GM18520 (cell line): ENCODE data around the gene ZBTB46.

Experiments used
- ATAC-seq: cut with Tn5 transposase; IDR thresholded peaks from one replicate; pipeline ENCODE4 v1.9.1; 2021; ENCODE audit not compliant: unreplicated experiment

Gene ZBTB46

DNA sequence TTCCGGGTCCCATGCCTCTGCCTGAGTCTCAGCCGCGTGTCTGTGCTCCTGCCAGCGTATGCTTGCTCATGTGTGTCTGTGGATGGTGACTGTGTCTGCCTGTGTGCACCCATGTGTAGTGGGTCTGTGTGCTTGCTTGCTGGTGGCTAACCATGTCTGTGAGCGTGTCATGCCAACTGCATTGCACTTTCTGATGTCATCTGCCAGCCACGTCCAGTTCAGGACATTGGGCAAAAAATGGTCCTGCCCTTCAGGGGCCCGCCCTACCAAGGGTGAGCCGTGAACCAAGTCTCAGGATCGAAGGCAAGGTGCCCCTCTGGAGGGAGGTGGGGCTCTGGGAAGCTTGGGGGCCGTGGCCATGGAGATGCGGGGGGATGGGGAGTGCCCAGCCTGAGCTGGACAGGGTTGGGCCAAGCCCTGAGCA, 9.4 kb upstream of the ZBTB46 start:
- no peak for ATAC-seq

DNA sequence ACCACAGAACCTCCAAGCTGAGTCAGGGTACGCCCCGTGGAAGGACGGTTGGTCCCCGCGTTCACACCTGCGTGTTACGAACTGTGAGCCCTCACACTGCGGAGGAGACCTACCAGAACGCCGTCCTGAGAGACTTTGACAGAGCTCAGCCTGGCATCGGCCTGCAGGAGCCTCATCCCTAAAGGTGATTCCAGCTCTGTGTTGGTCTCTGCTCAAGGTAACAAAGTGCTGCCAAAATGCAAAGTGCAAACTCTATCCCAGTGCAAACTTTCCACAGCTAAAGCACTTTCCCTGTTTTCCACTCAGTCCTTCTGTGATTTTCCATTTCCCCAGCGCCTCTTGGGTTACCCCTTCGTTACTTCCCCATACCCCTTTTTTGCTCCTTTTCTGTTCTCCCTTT, 8.6 kb upstream of the ZBTB46 start:
- ATAC-seq, result no peak

DNA sequence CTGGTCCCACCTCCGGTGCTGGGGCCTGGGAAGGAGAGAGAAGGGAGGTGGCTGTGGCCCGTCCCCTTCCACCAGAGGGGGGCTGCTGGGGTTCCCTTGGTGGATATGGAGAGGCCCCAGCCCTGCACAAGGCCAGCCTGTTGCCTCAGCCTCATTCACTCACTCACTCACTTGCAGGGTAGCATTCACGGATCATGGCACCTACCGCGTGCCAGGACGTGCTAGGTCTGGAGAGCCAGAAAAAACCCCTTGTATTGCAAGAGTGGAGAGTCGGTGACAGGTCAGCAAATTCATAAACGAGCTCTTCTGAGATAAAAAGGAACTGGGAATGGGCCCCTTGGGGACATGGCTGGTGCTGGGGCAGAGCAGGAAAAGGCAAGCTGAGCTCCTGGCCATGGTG, 6.4 kb upstream of the ZBTB46 start:
- no peak for ATAC-seq

DNA sequence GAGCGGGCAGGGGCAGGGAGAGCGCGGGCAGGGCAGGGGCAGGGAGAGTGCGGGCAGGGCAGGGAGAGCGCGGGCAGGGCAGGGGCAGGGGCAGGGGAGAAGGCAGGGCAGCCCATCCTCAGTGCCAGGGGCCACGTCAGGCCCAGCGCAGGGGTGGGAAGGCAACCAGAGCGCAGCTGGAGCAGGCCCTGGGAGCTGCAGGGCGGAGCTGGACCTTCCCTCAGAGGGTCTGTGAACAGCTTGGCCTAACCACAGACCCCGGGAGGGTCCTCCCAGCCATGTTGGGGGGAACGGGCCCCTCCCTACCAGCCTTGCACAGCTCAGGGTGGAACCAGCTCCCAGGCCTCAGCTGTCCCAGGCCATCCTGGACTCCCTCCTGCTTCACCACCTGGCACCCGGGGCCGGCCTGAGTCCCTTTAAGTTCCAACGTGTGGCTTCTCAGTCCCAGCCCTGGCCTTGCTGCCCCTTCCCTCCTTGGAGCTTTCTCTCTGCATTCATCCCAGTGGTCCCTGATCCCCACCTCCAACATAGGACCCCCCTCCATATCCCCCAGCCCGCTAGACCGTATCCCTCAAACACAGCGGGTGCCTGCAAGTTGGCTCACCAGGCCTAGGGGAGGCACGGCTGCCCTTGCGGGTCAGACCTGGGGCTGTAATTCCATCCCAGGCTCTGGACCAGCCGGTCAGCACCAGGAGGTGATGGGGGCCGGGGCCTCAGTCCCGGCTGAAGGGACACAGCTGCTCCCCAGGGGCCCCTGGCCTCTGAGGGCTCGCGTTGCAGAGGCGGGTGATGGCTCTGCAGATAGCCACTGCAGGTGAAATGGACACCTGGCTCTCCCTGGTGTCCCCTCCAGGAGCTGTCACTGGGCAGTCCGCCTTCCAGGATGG, 5.6 kb upstream of the ZBTB46 start:
- no peak for ATAC-seq

DNA sequence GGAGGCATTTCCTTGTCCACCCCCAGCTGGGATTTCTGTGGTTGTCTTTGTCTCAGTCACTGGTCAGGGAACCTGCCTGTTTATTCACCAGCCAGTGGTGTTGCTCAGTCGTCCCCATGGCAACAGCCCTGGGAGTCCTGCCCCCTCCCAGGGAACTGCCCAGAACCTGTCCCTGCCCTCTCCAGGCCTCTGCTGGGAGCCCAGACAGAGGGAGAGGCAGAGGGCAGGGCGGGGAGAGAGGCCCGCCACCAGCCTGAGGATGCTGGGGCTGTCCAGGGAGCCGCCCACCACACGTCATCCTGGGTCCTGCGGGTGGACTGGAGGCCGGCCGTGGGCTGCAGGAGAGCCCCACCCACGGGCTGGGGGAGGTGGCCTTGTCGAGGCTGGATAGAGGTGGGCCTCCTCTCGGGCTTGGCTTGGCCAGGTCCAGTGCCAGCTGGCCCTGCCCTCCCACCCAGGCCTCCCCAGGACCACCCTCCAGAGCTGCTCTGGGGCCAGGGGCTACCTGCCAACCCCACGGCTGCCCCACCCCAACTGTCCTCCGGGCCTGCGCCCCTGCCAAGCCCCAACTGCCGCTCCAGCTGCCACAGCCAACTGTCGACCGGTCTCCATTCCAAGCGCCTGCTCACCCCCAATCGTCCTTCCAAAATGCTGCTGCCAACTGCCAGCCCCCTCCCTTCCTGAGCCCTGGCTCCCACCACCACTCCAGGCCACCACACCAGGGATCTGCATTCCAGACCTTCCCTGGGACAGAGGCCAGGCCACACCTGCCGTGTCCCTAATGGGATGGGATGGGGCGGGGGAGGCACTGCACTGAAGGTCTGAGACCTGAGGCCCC, 4.2 kb upstream of the ZBTB46 start:
- ATAC-seq, result no peak

DNA sequence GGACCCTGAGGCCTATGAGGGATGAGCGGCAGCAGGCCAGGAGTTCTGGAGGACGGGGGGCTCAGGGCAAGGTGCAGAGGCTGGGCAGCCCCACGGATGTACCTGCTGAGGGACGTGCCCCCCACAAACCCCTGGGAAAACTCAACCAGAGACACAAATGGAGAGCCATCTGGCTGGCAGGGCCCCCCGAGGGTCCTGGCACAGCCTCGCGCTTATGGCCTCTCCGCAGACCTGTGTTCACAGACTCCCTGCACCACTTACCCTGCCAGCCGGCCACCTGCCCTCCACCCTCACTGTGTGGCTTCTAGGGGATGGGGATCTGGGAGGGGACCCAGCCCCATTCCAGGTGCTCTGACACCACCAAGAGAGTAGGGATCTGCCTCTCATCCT, 3.4 kb upstream of the ZBTB46 start:
- ATAC-seq, result no peak

DNA sequence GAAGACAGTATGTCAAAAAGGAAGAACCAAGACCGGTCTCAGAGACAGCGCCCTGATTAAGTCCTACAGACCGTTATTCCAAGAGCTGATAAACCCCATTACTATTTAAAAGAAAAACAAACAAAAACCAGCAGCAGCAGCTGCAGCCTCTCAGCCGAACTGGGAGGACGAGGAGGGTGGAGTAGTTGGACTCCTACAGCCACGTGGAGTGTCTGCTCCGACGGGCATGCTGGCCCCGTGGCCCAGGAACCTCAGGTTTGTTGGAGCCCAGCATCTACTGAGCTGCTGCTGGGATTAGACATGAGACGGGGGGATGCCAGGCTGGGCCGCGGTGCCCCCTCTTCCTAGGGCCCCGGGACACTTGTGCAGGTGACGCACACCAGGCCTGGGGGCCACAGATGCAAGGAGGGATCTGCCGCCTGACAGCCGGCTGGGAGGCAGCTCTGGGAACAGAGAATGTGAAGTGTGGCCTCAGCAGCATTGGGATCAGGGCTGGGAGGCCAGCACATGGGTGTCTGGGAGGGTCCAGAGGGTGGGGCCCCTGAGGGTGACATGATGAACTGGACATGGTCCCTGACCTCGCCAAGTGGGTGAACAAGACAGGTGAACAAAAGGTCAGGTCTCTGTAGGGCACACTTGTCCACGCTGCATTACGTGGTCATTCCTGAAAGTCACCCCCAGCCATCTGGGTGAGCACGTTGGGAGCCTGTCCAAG, 2.9 kb upstream of the ZBTB46 start:
- no peak for ATAC-seq

DNA sequence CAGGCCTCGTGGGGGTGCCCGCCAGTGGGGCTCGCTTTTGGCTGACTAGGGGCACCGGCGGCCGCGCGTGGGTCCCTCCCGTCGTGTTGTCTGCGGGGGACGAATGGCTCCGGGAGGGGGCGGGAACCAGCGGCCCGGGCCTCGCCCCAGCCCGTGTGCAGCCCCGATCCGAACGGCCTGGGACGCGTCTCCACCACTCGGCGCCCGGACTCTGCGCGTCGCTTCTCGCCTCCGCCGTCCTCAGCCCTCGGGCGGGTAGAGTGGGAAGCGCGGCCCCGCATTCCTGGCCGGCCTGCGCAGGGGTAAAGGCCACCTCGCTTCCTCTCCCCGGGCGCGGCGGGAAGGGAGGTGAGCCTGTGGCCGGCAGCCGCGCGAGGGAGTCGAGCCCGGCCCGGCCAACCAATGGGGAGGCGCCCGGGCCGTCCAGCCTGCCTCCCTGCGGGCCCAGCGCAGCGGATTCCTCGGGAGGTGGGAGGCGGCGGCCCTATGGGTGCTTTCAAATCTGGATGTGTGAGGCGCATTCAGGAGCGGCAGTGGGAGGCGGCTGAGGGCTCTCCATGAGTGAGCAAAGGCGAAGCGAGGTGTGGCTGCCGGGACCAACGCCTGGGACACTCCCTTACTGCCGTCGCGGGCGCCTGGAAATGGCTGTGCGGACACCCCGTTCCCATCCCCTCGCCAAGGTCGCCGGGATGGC, 1.1 kb upstream of the ZBTB46 start:
- ATAC-seq, result no peak

DNA sequence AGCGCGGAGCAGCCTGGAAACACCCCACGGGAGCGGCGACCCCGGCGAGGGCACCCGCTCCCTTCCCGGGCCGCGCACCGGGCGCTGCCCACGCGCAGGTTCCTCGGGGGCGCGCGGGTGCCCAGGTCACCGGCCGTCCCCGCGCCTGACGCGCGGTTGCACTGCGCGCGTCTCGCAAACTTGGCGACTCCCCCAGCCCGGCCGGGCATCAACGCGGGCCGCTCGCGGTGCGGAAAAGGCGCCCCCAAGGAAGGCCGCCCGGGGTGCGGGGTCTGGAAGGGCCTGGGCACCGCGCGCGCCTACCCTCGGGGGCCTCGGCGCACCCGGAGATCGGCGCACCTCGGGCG, 555 bp upstream of the ZBTB46 start:
- no peak for ATAC-seq

DNA sequence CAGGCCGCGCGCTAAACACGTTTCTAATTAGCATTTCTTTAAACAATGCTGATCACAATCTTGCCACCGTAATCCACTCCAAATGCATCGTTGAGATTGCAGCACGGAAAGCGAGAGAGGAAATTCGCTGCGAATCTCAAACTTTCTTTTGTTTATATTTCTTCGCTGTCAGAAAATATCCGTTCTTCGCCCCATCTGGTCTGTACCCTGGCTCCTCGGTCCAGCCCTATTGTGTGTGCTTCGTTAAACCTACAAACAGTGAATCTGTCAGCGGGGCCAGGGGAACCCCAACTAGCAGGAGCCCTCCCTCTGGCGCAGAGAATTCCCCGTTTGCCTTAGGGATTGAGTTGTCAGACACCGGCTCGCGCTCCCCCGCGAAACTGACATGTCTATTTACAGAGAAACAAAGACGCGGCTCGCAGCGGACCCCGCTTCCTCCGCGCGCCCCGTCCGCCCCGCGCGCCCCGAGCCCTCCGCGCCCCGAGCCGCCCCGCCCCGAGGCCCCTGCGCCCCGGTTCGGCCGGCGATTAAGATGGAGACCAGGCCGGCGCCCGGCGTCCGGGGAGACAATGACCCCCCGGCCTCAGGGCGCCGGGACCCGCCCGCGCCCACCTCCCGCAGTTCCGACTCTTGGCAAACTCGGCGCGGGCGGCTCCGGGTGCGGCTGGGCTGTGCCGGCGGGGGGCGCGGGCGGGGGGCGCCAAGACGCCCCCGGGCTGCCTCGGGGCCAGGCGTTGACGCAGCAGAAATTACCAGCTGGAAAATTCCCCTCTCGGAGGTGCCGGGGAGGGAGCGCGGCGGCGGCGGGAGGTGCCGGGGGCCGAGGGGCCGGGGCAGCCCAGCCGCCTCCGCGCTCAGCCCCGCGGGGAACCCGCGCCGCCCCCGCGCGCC, 874 bp downstream of the ZBTB46 start:
- no peak for ATAC-seq

DNA sequence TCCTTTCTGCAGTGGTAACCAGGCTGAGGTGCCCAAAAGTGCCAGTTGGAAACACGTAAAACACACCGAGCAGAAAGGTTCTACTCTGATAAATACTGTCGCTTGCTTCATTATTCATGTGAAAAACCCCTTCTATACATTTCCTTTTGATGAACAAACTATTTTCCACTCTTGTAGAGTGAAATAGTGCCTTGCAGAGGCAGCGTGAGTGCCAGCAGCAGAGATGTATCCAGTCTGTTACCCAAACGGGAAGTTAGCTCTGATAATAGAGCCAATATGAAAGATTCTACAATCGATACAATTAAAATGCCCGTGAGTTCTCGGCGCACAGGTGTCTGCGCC, 1.5 kb downstream of the ZBTB46 start:
- ATAC-seq, result no peak

DNA sequence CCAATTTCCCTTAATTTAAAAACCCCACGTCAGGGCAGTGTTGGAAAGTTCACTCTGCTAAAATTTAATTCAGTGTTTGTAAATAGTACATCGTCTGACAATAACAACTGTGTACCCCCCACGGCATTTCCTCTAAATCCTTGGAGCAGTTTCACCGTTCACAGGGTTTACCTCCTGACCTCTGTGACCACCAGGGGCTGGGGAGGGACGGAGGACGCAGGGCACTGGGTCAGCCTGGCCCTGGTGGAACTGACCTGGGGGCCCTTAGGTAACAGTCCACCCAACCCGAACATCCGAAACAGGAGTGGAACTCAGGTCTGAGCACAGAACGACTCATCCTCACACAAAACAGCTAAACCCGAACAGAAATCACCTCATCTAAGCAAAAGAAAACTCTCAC, 2.1 kb downstream of the ZBTB46 start:
- ATAC-seq, result no peak

DNA sequence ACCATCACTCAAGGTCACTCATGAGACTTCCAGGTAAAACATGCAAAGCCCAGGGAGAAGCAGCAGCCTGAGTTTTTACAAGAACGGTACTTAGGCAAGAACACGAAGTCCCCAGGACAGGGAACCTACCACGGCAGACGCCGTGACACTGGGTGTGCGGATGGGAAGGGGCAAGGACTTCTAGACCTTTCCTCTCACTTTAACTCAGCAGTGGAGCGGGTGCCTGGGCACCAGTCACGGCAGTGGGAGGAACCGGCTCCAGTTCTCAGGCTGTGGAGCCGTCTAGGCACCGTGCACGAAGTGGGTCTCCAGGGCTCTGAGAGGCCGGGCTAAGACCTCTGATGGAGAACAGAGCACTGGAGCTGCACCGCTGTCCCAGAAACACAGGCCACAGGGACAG, 2.5 kb downstream of the ZBTB46 start:
- no peak for ATAC-seq

DNA sequence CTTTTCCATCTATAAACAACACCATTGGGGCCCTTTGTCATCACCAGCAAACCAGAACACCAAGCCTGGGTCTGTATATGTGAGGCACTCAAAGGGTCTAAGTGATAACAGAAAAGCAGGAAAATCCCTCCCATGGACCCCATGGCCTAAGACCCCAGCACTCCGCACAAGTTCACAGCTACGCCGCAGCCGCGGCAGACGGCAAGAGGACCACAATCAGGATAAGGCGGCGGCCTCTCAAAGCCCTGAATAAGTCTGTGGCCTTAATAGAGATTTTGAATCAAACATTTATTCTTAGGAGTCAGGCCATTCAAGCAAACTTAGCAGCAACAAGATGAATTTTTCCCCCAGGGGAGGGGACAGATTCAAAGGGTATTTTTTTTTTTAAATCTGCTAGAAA, 2.9 kb downstream of the ZBTB46 start:
- ATAC-seq, result no peak

DNA sequence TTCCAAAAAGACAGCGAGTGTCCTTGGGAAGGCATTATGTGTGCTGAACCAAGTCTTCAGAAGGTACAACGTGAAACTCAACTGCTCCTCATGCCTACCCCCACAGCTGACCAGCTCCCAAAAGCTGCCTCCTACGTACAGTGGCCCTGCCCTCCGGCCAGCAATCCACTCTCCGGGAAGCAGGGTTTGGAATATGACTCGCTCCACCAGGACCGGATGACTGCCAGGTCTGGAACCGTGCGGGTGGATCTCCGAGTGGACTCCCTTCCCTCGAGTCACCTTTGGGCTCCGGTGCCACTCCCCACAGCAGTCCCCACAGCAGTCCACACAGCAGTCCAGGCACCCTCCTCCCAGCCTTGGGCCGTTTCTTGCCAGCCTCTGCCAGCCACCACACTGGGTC, 4.3 kb downstream of the ZBTB46 start:
- no peak for ATAC-seq

DNA sequence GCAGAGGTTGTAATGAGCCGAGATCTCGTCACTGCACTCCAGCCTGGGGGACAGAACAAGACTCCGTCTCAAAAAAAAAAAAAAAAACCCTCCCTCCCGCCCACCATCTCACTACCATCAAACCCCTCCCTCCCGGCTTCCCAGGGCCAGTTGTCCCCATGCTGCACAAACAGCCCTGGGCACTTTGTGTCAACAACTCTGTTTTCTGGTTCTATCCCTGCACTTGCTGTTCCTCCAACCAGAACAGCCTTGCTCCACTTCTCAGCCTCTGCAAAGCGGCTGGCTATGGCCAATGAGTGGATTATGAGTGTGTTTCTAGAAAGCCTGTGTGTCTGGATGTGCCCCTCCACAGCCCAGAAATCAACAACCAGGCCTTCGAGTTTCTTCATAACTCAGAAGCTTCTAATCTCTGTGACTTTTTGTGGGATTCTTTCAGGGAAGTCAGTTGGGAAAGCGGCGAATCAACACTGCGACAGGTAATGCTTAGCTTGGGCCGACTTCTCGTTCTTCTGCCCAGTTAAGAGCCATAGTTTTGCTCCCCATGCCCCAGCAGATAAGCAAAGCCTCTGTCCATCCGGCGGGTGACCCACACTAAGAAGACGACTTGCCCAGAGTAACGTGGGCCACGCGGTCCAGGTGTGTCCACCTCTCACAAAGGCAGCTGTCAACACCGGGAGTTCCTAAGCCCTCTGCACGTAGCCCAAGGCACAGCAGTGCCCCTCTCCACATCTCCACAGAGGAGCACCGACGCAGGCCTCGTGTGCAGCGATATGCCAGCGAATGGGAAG, 5.5 kb downstream of the ZBTB46 start:
- ATAC-seq, result no peak

DNA sequence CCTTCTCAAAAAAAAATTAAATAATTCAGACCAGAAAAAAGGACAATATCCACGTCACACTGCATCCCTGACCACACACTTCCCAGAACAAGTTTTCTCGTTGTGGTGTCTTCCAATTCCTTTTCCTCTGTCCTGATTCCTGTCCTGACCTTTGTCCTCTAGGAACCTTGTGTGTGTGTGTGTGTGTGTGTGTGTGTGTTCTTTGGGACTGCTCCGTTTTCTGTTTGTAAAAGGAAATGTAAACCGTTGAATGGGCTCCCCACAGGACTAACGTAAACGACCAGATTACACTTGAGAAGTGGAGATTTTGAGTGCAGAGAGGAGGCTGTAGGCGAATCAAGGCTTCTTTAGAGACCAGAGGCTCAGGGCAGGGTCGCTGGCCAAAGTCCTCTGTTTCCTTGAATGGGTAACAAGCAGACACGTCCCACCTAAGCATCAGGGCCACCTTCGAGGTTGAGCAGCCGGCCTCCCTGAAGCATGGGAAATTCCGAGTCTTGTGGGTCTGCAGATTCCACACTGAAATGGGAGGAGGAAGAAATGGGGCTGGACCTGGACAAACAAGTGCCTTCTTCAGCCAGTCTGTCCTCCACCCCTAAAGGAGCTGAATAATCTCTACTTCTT, 7.3 kb downstream of the ZBTB46 start:
- no peak for ATAC-seq

DNA sequence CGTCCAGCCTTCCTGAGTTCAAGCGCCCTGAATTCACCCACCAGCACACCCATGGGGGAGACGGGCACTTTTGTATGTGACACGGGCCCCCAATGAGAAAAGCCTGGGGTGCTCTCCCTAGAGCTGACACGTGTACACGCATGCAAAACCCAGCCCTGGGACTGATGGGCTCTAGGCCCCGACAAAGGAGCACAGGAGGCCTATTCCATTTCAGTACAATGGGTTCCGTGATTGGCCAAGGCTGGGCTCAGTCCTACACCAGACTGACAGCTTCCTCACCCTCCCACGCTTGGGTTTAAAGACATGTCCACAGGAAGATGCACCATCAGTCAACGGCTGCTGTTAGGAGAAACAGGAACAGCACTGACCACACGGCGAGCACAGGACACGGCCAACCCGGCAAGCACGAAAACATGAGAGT, 8.8 kb downstream of the ZBTB46 start:
- ATAC-seq, result no peak

DNA sequence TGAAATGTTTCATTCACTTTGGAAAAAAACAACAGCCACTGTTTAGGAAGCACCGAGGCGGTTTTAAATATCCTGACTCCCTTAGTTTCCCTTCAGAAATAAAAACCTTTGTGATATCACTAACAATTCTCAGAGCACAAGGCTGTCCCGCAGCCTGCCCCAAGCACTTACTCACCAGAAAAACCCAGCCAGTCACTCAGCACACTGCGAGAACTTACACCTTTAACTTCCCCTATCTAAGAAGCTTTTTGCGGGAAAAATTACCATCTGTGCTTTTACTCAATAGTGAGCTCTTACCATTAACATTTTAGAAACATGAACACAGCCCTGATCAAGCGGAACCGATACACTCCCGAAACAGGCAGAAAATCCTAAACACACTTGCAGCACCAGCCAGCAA, 9.3 kb downstream of the ZBTB46 start:
- ATAC-seq, result no peak
